Activated CD4-positive, CD25-positive, alpha-beta regulatory T cell treated with anti-CD3 and anti-CD28 coated beads, Interleukin-2, amount 50 U/mL, for 24 hours (primary cell): ENCODE data around the gene MVD.

Experiments
- ATAC-seq, 2 donors: fragments of 150-1000 bp; cut with Tn5 transposase; one replicate each; pipeline ENCODE4 v1.10.0; 2021; ENCODE audit warnings: mild to moderate bottlenecking in 1 of 2, moderate library complexity in 1 of 2

MVD gene

DNA sequence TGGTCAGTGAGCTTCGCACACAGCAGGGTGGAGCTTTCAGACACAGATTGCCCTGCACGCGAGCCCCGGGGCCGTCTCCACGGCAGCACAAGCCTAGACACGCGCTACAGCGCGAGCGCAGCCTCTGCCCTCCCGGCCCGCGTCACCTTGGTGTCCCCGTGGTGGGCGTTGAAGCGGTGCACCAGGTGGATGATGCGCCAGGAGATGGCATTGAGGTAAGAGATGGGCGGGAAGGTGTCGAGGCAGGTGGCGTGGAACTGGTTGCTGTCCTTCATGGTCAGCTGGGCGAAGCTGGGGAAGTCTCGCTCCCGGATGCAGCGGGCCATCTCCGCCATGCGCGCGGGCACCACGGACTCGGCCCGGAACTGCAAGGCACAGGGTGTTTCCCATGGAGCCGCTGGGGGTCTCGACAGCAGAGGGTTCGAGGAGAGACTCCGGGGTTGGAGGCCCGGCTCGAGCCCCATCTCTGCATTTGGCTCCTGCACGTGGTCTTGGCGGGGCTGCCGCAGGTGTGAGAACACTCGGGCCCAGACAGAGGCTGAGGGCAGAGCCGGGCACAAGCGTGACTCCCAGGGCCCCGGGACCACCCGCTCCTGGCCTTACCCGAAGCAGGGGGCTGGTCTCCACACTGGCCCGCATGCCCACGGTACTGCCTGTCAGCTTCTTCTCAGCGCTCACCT, 7.7 kb downstream of the MVD start:
- ATAC-seq: no peak

GRCh38 chr16:88654363-88655052, 8.4 kb downstream of the MVD start:
- ATAC-seq: no peak

GRCh38 chr16:88653596-88654362, 9.1 kb downstream of the MVD start:
- ATAC-seq: no peak

DNA sequence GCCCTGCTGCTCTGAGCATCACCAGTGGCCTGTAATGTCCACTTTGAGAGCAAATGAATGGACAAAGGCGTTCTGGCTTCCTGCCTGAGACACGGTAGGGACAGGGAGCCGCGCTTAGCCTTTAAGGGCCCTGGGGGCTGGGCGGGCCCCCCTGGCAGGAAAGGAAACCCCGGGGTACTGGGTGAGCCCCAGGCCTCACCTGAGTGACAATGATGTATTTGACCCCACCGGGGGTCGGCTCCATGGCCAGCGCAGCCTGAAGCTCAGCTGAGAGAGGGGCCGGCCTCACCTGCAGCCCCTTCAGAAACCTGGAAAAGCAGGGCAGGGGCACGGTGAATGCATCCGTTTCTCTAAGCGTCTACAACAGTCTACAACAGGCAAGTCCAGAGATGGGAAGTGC, 9.8 kb downstream of the MVD start:
- ATAC-seq: no peak

GRCh38 chr16:88652762-88653063, 10.2 kb downstream of the MVD start:
- ATAC-seq: no peak

GRCh38 chr16:88651989-88652761, 10.7 kb downstream of the MVD start:
- no peak for ATAC-seq

DNA sequence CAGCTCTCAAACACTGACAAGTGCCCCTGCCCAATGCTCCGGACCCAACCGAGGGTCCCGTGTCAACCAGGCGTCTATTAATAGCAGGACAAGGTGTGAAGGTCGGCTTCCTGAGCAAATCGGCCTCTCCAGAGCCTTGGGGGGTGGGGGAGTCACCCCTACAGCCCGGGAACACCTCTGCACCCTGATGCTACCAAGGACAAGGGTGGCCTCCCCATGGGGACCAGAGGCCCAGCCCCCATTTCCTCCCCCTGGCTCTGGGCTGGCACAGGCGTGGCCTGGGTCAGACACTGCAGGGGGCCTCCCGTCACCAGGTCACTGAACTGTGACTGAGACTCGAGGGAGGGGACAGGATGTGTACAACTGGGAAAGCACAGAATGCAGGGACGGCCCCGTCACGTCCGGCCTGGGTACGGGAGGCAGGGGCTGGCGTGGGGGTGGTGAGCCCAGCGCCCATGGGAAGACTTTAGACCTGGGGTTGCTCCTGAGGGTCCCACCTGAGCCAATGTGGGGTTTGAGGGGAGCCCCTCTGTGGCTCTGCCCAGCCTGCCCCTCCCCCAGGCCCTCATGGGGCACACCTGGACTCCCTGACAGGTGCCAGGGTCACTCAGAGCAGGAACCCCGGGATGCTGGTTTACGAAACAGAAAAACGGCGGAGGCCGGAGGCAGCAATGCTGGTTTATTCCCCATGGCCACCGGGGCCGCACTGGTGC, 11.5 kb downstream of the MVD start:
- ATAC-seq: peak; percentile 87 to 88

DNA sequence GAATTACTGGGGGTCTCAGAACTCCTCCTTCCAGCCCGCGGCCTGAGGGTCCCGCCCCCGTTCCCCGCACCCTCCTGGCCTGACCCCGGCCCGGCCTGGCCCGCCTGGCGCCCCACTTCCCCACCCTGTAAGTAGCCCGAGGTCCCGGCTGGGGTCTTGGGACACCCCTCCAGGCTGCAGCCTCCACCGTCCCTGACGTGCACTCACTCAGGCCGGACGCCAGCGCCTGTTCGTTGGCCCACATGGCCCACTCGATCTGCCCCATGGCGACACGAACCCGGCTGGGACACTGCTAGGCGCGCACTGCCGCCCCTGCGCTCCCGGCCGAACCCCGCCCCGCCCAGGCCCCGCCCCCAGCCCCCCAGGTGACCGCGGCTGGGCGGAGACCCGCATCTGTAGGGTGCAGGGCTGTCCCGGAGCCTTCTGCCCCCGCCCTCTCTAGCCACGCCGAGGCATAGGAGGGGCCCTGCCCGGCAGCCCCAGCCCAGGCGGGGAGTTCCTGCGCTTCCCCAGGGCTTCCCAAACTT, 12.1 kb downstream of the MVD start, which contains the start of gene CYBA:
Gene CYBA (minus strand): TSS at position 305 of the 527 bp plus-strand sequence. CDS start 40 bp downstream, at position 265.
- peak; percentile 89 for ATAC-seq

- no peak for ATAC-seq
These were observed 12.8 kb downstream of the MVD start for GRCh38 chr16:88649924-88650748.

DNA sequence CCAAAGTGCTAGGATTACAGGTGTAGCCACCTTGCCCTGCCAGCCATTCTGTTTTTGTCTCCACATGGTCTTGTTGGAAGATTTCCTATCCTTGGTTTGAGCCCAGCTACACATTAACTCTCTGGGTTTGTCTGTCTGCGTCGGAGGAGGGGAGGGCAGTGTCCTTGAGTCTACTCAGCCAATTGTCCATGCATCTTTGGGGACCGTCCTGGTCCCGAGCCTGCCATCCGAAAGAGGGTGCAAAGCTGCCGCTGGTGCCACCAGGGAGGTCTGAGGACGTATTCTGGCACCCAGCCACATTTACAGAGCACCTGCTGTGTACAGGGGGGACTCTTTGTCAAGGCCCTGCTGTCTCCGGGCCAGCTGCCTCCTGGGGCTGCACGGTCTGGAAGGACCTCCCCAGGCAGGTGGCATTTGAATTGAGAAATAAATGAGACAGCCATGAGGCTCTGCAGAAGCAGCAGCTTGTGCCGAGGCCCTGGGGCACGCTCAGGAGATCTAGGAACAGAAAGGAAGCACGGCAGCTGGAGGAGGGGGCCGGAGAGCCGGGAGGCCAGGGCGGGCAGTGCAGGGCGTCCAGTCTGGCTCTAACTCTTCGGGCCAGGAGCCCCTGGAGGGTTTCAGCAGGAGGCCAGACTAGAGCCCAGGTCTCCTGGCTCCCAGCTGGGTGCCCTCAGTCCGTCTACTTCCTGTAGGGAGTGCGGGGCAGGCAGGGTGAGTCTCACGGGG, 13.5 kb downstream of the MVD start:
- ATAC-seq: no peak

DNA sequence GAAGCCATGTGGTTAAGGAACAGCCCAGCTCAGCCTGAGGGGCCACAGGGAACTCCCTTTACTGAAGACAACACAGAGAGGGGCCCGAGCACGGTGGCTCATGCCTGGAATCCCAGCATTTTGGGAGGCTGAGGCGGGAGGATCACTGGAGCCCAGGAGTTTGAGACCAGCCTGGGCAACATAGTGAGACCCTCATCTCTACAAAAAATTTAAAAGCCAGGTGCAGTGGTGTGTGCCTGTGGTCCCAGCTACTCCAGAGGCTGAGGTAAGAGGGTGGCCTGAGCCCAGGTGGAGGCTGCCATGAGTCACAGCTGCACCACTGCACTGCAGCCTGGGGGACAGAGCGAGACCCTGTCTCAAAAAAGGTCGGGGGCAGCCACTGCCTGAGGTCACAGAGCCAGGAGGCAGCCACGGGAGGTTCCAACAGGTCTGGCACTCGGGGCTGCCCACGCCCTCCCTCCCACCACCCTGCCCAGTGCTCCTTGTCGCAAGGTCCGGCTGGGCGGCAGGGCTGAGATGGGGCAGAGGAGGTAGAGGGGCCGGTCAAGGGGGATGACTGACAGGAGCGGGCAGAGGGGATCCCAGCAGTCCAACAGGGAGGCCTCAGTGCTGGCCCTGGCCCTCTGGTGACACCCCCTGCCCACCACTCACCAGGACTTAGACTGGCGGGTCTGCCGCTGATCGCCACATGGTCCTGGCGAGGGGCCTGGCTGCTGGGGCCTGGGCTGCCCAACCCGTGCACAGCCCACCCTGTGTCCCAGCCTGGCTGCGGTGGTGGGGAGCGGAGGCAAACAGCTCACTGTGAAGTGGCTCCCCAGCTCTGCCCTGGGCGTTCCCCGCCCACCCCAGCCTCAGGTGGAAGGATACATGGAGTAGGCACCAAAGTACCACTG, 15.5 kb downstream of the MVD start:
- ATAC-seq: no peak

DNA sequence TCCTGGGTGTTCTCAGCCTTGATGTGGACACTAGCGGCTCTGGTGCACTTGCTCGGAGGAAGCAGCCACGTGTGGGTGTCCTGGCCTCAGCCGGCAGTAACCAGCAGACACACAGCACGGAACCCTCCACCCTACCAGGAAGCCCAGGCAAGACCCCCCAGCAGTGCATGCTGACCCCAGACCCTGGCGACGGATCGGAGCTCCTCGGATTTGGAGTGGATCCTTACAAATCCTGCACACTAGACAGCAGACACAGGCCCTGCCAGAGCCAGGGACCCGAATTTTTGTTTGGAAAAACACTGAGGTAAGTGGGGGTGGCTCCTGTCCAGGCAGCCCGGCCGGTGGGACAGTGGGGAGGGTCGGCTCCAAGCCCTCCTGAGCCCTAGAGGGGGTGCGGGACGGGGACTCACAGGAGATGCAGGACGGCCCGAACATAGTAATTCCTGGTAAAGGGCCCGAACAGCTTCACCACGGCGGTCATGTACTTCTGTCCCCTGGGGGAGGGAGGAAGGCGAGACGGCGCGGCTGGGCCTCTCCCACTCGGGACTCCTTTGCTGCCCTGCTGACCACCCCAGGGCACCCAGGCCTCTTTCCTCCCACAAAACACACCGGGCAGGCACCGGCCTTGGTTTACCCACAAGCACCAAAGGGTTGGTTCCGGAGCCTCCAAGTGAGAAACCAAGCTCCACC, 16.4 kb downstream of the MVD start:
- ATAC-seq: no peak

GRCh38 chr16:88645941-88646340, 16.9 kb downstream of the MVD start:
- ATAC-seq: no peak

DNA sequence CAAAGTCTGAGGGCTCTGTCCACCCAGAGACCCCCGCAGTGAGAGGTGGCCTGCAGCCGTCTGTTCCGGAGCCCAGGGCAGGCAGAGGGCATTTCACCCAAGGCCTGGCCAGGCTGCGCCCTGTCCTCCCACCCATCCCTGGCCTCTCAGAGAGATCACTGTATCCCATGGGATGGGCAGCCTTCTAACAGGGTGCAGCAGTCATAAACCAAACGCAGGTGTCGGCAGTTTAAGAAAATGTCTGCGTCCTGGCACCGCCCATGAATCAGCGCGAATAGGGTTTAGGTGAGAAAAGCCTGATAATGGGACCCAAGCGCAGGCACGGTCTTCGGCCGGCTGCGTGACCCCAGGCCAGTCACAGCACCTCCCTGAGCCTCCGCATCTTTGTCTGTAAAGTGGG, 17.4 kb downstream of the MVD start:
- no peak for ATAC-seq

- no peak for ATAC-seq
These were observed 19.3 kb downstream of the MVD start for GRCh38 chr16:88643644-88643932.

DNA sequence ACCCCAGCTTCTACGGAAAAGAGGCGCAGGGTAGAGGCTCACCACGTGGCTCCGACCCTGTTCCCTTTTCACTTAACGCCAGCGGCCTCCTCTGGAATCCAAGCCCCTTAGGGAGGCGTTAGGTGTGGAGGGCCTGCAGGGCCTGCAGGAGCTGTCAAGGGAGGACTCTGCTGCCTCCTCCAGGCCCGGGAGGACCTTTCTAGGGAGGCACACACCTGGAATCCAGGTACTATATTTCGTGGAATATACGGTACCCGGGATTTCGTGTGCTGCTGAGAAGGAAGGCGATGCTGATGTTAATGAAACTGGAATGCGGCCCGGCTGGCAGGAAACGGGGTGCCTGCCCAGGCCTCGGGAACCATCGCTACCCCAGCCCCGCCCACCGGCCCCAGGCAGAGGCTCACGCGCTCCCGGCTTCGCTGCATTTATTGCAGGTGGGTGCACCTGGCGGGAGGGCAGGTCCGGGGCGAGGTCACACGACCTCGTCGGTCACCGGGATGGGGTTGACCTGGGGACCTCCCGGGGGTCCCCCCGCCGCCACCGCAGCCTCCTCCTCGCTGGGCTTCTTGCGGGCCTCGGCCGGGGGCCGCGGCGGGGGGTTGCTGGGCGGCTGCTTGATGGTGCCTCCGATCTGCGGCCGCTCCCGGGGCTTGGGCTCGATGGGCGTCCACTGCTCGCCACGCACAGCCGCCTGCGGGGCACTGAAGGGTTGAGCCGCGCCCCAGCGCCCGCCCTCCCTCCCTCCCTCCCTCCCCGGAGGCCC, 19.8 kb downstream of the MVD start:
- ATAC-seq: no peak

GRCh38 chr16:88640498-88641247, 22.2 kb downstream of the MVD start:
- ATAC-seq: no peak
